Gastrocnemius medialis (tissue), 4 donors: ENCODE measurements around the gene DPP7.

ENCODE experiments used
- CTCF ChIP-seq, 5 experiments: fragments of 450-650 bp in 3 of 5; fragments of 200-600 bp in 2 of 5; sonication (generic) in 2 of 5; IDR thresholded peaks in 4 of 5; conservative IDR thresholded peaks in 1 of 5; 1 replicate in 4 of 5; 2 replicates in 1 of 5; pipeline ENCODE4 v1.5.1; 2016 to 2019; ENCODE audit warnings: antibody characterized with exemption in 5 of 5, mild to moderate bottlenecking in 3 of 5, moderate library complexity in 3 of 5
- POLR2A ChIP-seq, 2 donors: fragments of 450-650 bp; IDR thresholded peaks; one replicate each; pipeline ENCODE4 v1.6.1; 2017; ENCODE audit warnings: antibody characterized with exemption in 2 of 2, mild to moderate bottlenecking in 2 of 2, moderate library complexity in 2 of 2

- no peak for TF ChIP-seq CTCF (IDR thresholded peaks at IDR 0.05 in 4 of 5, conservative IDR thresholded peaks at IDR 0.05 in 1 of 5)
- TF ChIP-seq POLR2A (IDR thresholded peaks at IDR 0.05): no peak
These were observed 5.8 kb downstream of the DPP7 start for GRCh38 chr9:137108608-137109249.
